ENCODE results near the gene RPL21. TPM values are rescaled to one million over a fixed set of nuclear protein-coding genes. Genes with fewer than 3 reads are reported as not detected.

Gene RPL21
- total RNA-seq, 2 experiments from 2014 or later, result 1,706 to 1,738 TPM

- Histone ChIP-seq H2AFZ (ENCODE audit: low read length) (no peak overlapping the region), H3K9me2 (ENCODE audit: insufficient read depth, low read length) (no peaks in the 10 kb centered on the region), H3K9me3 (ENCODE audit: low read length) (no peaks in the 10 kb centered on the region), H3K4me1 (ENCODE audit: insufficient read depth, low read length, poor library complexity, severe bottlenecking) (peaks cover 64% of the 10 kb centered on the region), H3K4me3 (ENCODE audit: low read depth, low read length, poor library complexity, severe bottlenecking) (no peak overlapping the region), H3K4me2 (ENCODE audit: low read length) (peak overlapping the region; percentile 18), H3K27ac (ENCODE audit: low read depth, low read length, poor library complexity, severe bottlenecking) (peak overlapping the region; percentile 58), H3K36me3 (ENCODE audit: insufficient read depth, low read length) (peaks cover 78% of the 10 kb centered on the region), H4K20me1 (ENCODE audit: insufficient read depth, low read length) (peaks cover 12% of the 10 kb centered on the region; the same call in 1 of the 2 replicates), H3K79me2 (ENCODE audit: insufficient read depth, low read depth, low read length) (peaks cover 31% of the 10 kb centered on the region; the same call in 1 of the 2 replicates)
- no TSS peak for BruUV-seq (replicated peaks)
- TF ChIP-seq CTCF (conservative IDR thresholded peaks at IDR 0.05; ENCODE audit: low read length) (no peak), EZH2phosphoT487 (IDR thresholded peaks at IDR 0.05; ENCODE audit: borderline replicate concordance, low read depth, low read length) (no peak)
- DNase-seq (ENCODE audit: low spot score), result peak; percentile 41
- ChIA-PET POLR2A (interaction anchor here (0.9 to 1.2 kb wide), 2 partner anchors 20 to 56 kb away, joined by 3 to 4 read pairs; no protein-coding TSS in a partner anchor), CTCF (ENCODE audit: unreplicated experiment) (no interaction called here)
- intact Hi-C loops (cut with micrococcal nuclease; ENCODE audit: unreplicated experiment), result loop anchor here (2.0 kb wide), 1 partner anchor 187 kb away; no protein-coding TSS in a partner anchor
These were observed 8.5 kb downstream of the RPL21 start for GRCh38 chr13:27259831-27260230.

GRCh38 chr13:27261396-27261795 is 10.0 kb downstream of the RPL21 start:
- H3K9me2 ChIP-seq (ENCODE audit: insufficient read depth, low read length), result no peaks in the 10 kb centered on the region
- no peaks in the 10 kb centered on the region for H3K9me3 ChIP-seq (ENCODE audit: low read length)
- H3K4me2 ChIP-seq (ENCODE audit: low read length), result no peak overlapping the region
- H3K4me1 ChIP-seq (ENCODE audit: insufficient read depth, low read length, poor library complexity, severe bottlenecking), result peaks cover 52% of the 10 kb centered on the region
- no peak for DNase-seq (ENCODE audit: low spot score)
- no peak overlapping the region for H3K4me3 ChIP-seq (ENCODE audit: low read depth, low read length, poor library complexity, severe bottlenecking)
- peaks cover 63% of the 10 kb centered on the region for H3K36me3 ChIP-seq (ENCODE audit: insufficient read depth, low read length)
- CTCF ChIA-PET (ENCODE audit: unreplicated experiment), result no interaction called here
- no peak overlapping the region for H2AFZ ChIP-seq (ENCODE audit: low read length)
- POLR2A ChIA-PET, result no interaction called here
- H3K79me2 ChIP-seq (ENCODE audit: insufficient read depth, low read depth, low read length), result peaks cover 19% of the 10 kb centered on the region; the same call in 1 of the 2 replicates
- intact Hi-C loops (cut with micrococcal nuclease; ENCODE audit: unreplicated experiment), result no loop called here
- BruUV-seq (replicated peaks), result no TSS peak
- H3K27ac ChIP-seq (ENCODE audit: low read depth, low read length, poor library complexity, severe bottlenecking), result no peak overlapping the region
- H4K20me1 ChIP-seq (ENCODE audit: insufficient read depth, low read length), result peaks cover 12% of the 10 kb centered on the region; the same call in 1 of the 2 replicates
- TF ChIP-seq CTCF (conservative IDR thresholded peaks at IDR 0.05; ENCODE audit: low read length) (no peak), EZH2phosphoT487 (IDR thresholded peaks at IDR 0.05; ENCODE audit: borderline replicate concordance, low read depth, low read length) (no peak)

- H4K20me1 ChIP-seq (ENCODE audit: insufficient read depth, low read length), result peaks cover 12% of the 10 kb centered on the region; the same call in 1 of the 2 replicates
- POLR2A ChIA-PET, result no interaction called here
- H3K4me1 ChIP-seq (ENCODE audit: insufficient read depth, low read length, poor library complexity, severe bottlenecking), result peaks cover 44% of the 10 kb centered on the region
- intact Hi-C loops (cut with micrococcal nuclease; ENCODE audit: unreplicated experiment), result no loop called here
- no peak overlapping the region for H2AFZ ChIP-seq (ENCODE audit: low read length)
- no peak overlapping the region for H3K27ac ChIP-seq (ENCODE audit: low read depth, low read length, poor library complexity, severe bottlenecking)
- no peak for DNase-seq (ENCODE audit: low spot score)
- TF ChIP-seq EZH2phosphoT487 (IDR thresholded peaks at IDR 0.05; ENCODE audit: borderline replicate concordance, low read depth, low read length), result no peak
- no peak for TF ChIP-seq CTCF (conservative IDR thresholded peaks at IDR 0.05; ENCODE audit: low read length)
- no peaks in the 10 kb centered on the region for H3K9me2 ChIP-seq (ENCODE audit: insufficient read depth, low read length)
- H3K4me3 ChIP-seq (ENCODE audit: low read depth, low read length, poor library complexity, severe bottlenecking), result no peak overlapping the region
- peaks cover 42% of the 10 kb centered on the region for H3K36me3 ChIP-seq (ENCODE audit: insufficient read depth, low read length)
- H3K79me2 ChIP-seq (ENCODE audit: insufficient read depth, low read depth, low read length), result peaks cover 7% of the 10 kb centered on the region; the same call in 1 of the 2 replicates
- no peaks in the 10 kb centered on the region for H3K9me3 ChIP-seq (ENCODE audit: low read length)
- BruUV-seq (replicated peaks), result no TSS peak
- 0 out of 2 replicates have a peak overlapping the region, but pooled peaks have one; percentile 5 for H3K4me2 ChIP-seq (ENCODE audit: low read length)
- CTCF ChIA-PET (ENCODE audit: unreplicated experiment), result no interaction called here
These were observed 12.1 kb downstream of the RPL21 start for GRCh38 chr13:27263438-27263837.

Data from OCI-LY7 (cell line).